Effector memory CD4-positive, alpha-beta T cell (primary cell): Measurements from ENCODE around the gene EBF4.
"Not testable (repeated sequence)": the region's sequence is repeated elsewhere in the genome, so short reads cannot be mapped to it uniquely, and the experiment has no call there.

Source experiments
- DNase-seq, 3 donors: peaks; one replicate each; pipeline ENCODE4 v3.0.0-alpha.2; 2020
- H3K27ac ChIP-seq: 2 replicates; pipeline ENCODE4 v1.7.0; 2013; ENCODE audit warnings: mild to moderate bottlenecking, low read length, moderate library complexity; ENCODE audit not compliant: insufficient read depth, poor library complexity, severe bottlenecking
- H3K27me3 ChIP-seq: replicated peaks from 2 replicates; pipeline ENCODE4 v1.7.0; 2013; ENCODE audit warnings: mild to moderate bottlenecking, low read length; ENCODE audit not compliant: insufficient read depth, control insufficient read depth, poor library complexity, severe bottlenecking
- H3K36me3 ChIP-seq: 2 replicates; pipeline ENCODE4 v1.7.0; 2013; ENCODE audit warnings: mild to moderate bottlenecking, low read length, moderate library complexity; ENCODE audit not compliant: control insufficient read depth, insufficient read depth
- H3K4me1 ChIP-seq: 2 replicates; pipeline ENCODE4 v1.7.0; 2013; ENCODE audit warnings: low read length, mild to moderate bottlenecking; ENCODE audit not compliant: control insufficient read depth, insufficient read depth, poor library complexity, severe bottlenecking
- H3K4me3 ChIP-seq: 2 replicates; pipeline ENCODE4 v1.7.0; 2013; ENCODE audit warnings: low read length, low read depth, mild to moderate bottlenecking; ENCODE audit not compliant: insufficient read depth, poor library complexity, severe bottlenecking
- H3K9me3 ChIP-seq: 2 replicates; pipeline ENCODE4 v1.7.0; 2013; ENCODE audit warnings: mild to moderate bottlenecking, low read length, moderate library complexity; ENCODE audit not compliant: control insufficient read depth

EBF4 gene

DNA sequence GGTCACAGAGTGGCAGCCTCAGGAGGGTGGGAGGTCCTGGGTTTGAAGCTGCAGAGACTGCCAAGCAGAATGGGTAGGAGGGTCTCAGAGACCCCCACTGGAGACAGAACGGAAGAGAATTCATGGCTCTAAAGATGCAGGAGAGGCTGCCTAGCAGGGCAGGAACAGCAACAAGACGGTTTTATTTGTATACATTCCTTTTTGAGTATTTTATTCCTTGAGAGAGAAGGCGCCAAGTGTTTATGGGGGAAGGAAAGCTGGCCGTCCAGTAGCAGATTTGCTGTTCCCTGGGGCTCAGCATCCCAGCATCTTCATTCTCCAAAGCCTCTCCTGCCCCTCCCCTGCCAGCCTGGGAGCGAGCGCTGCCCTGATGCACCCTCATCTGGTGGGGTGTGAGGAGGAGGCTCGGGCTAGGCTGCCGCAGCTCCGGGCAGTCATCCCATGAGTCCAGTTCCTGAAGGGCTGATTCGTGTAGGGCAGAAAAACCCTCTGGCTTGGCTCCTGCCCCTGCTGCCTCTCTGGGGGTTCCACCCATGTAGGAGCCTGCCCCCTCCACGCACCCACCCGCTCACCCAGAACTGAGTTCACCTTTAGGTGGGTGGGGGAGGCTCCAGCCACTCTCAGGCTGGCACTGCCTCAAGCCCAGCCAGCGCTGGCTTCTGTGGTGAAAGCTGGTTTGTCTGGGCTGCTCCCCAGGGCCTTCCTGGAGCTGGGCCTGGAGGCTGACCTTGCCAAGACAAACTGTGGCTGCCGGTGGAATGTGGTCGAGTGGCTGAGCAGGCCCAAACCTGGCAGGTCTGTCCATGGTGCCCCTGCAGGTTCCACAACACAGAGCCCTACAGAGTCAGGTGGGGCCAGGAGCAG lies 75.4 kb downstream of the EBF4 start:
- H3K27me3 ChIP-seq, result no peaks in the 10 kb centered on the region
- H3K4me1 ChIP-seq, result no peaks in the 10 kb centered on the region
- no peak for DNase-seq
- no peaks in the 10 kb centered on the region for H3K36me3 ChIP-seq
- H3K4me3 ChIP-seq, result no peak overlapping the region
- no peak overlapping the region for H3K27ac ChIP-seq
- H3K9me3 ChIP-seq, result no peaks in the 10 kb centered on the region

- no peak overlapping the region for H3K27ac ChIP-seq
- no peaks in the 10 kb centered on the region for H3K36me3 ChIP-seq
- H3K27me3 ChIP-seq, result no peaks in the 10 kb centered on the region
- no peaks in the 10 kb centered on the region for H3K4me1 ChIP-seq
- no peak overlapping the region for H3K4me3 ChIP-seq
- H3K9me3 ChIP-seq, result no peaks in the 10 kb centered on the region
- no peak for DNase-seq
These were observed 76.0 kb downstream of the EBF4 start for GRCh38 chr20:2768632-2769015.

- not testable (repeated sequence) for H3K27ac ChIP-seq, DNase-seq, H3K4me1 ChIP-seq, H3K27me3 ChIP-seq, H3K4me3 ChIP-seq, H3K36me3 ChIP-seq, H3K9me3 ChIP-seq
These were observed 77.5 kb downstream of the EBF4 start for GRCh38 chr20:2770091-2770490.

- no peak for DNase-seq
- H3K4me1 ChIP-seq, result no peaks in the 10 kb centered on the region
- no peaks in the 10 kb centered on the region for H3K36me3 ChIP-seq
- no peak overlapping the region for H3K27ac ChIP-seq
- H3K4me3 ChIP-seq, result no peak overlapping the region
- H3K27me3 ChIP-seq, result no peaks in the 10 kb centered on the region
- H3K9me3 ChIP-seq, result no peaks in the 10 kb centered on the region
These were observed 79.1 kb downstream of the EBF4 start for GRCh38 chr20:2771631-2772080.

DNA sequence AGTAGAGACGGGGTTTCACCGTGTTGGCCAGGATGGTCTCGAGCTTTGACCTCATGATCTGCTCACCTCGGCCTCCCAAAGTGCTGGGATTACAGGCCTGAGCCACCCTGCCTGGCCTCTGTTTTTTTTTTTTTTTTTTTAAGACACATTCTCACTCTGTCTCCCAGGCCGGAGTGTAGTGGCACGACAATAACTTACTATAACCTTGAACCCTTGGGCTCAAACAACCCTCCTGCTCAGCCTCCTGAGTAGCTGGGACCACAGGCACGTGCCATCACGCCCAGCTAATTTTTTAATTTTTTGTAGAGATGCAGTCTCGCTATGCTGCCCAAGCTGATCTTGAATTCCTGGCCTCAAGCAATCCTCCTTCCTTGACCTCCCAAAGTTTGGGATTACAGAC lies 81.2 kb downstream of the EBF4 start:
- Histone ChIP-seq H3K4me3 (no peak overlapping the region), H3K4me1 (no peaks in the 10 kb centered on the region), H3K27ac (no peak overlapping the region), H3K9me3 (no peaks in the 10 kb centered on the region), H3K36me3 (no peaks in the 10 kb centered on the region), H3K27me3 (no peaks in the 10 kb centered on the region)
- no peak for DNase-seq

DNA sequence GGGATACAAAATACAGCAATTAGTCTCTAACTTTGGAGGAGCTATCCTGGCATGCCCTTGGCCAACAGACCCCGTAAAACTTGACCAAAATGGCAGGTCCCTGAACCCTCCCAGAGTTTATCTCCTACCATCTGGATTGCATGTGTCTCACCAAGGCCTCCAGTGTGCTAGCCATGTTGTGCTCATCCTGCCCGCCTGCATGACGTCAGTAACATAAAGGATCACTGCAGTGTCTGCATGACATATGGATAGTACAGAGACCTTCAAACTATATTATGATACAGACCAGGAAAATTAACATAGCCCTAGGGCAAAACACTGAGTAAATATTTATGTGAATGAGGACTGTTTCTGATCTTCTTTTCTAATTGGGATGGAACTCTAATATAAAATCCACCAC lies 82.6 kb downstream of the EBF4 start:
- Histone ChIP-seq H3K27ac (no peak overlapping the region), H3K27me3 (no peaks in the 10 kb centered on the region), H3K4me1 (no peaks in the 10 kb centered on the region), H3K9me3 (no peaks in the 10 kb centered on the region), H3K36me3 (no peaks in the 10 kb centered on the region), H3K4me3 (no peak overlapping the region)
- DNase-seq, result no peak

- H3K4me3 ChIP-seq, result no peak overlapping the region
- H3K27ac ChIP-seq, result no peak overlapping the region
- no peaks in the 10 kb centered on the region for H3K9me3 ChIP-seq
- DNase-seq, result no peak
- no peaks in the 10 kb centered on the region for H3K36me3 ChIP-seq
- H3K4me1 ChIP-seq, result no peaks in the 10 kb centered on the region
- H3K27me3 ChIP-seq, result no peaks in the 10 kb centered on the region
These were observed 86.2 kb downstream of the EBF4 start for GRCh38 chr20:2778602-2779321.

DNA sequence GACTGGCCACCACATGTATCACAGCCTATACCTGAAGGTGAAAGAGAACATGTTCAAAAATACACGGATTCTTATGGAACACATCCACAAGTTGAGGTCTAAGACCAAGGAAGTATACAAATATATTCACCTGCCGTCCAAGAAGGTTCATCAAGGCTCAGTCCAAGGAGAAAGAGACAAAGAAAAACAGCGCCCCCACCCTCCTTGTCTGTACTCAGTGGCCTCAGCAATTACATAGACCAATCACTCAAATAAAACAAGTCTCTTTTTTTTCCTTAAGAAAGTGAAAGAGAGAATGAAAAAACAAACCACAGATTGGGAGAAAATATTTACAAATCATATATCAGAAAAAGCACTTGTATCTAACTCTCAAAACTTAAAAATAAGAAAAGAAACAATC lies 88.4 kb downstream of the EBF4 start:
- DNase-seq, result no peak
- no peak overlapping the region for H3K27ac ChIP-seq
- H3K4me3 ChIP-seq, result no peak overlapping the region
- no peaks in the 10 kb centered on the region for H3K9me3 ChIP-seq
- H3K36me3 ChIP-seq, result no peaks in the 10 kb centered on the region
- no peaks in the 10 kb centered on the region for H3K4me1 ChIP-seq
- no peaks in the 10 kb centered on the region for H3K27me3 ChIP-seq

GRCh38 chr20:2783908-2784566 lies 91.5 kb downstream of the EBF4 start:
- H3K36me3 ChIP-seq, result no peaks in the 10 kb centered on the region
- H3K4me3 ChIP-seq, result no peak overlapping the region
- no peaks in the 10 kb centered on the region for H3K27me3 ChIP-seq
- H3K27ac ChIP-seq, result no peak overlapping the region
- DNase-seq, result no peak
- H3K9me3 ChIP-seq, result no peaks in the 10 kb centered on the region
- H3K4me1 ChIP-seq, result no peaks in the 10 kb centered on the region

- no peaks in the 10 kb centered on the region for H3K4me1 ChIP-seq
- H3K9me3 ChIP-seq, result no peaks in the 10 kb centered on the region
- H3K27ac ChIP-seq, result no peak overlapping the region
- H3K36me3 ChIP-seq, result no peaks in the 10 kb centered on the region
- H3K27me3 ChIP-seq, result peaks cover 8% of the 10 kb centered on the region
- H3K4me3 ChIP-seq, result no peak overlapping the region
- no peak for DNase-seq
These were observed 100.9 kb downstream of the EBF4 start for GRCh38 chr20:2793471-2793870.
